K562 (cell line): ENCODE results near the gene EYA2. TPM values are rescaled to one million over a fixed set of nuclear protein-coding genes. Genes with fewer than 3 reads are reported as not detected.

Source experiments
- GABPA ChIP-seq: fragments of 200-800 bp; sonication (Bioruptor generic); conservative IDR thresholded peaks from 2 replicates; pipeline ENCODE4 v1.6.1; 2016; ENCODE audit warnings: low read depth, missing genetic modification characterization, missing compliant biosample characterization
- NR2C1 ChIP-seq, 2 experiments: fragments of 450-650 bp; IDR thresholded peaks; 2 replicates each; pipeline ENCODE4 v1.6.1; 2017; ENCODE audit warnings: mild to moderate bottlenecking in 2 of 2, antibody characterized with exemption in 1 of 2, inconsistent platforms in 1 of 2, missing compliant biosample characterization in 1 of 2, missing genetic modification characterization in 1 of 2
- NR2C2 ChIP-seq, 2 experiments: fragments of 200-800 bp in 1 of 2; sonication (Bioruptor generic) in 1 of 2; sonication (generic) in 1 of 2; formaldehyde crosslinking in 1 of 2; IDR thresholded peaks; 2 replicates each; pipeline versions ENCODE4 v1.6.1 to v1.8.0; 2016 to 2022; ENCODE audit warnings: mild to moderate bottlenecking in 1 of 2, missing compliant biosample characterization in 1 of 2, missing genetic modification characterization in 1 of 2, missing genetic modification reagents in 1 of 2
- polyA plus RNA-seq, 8 experiments: library from polyadenylated mRNA; depleted of rRNA in 4 of 8; stranded (reverse) in 5 of 8; unstranded in 3 of 8; fragments of >200 nt; fragmentation: Nextera tagmentation in 2 of 8; fragmentation: Illumina TruSeq in 1 of 8; extraction: Ambion mirVana in 2 of 8; extraction: Trizol in 1 of 8; gene quantifications; 2 replicates each; pipeline versions ENCODE4 v1.2.1 to v1.2.3, GENCODE V29; 2011 to 2014; ENCODE audit warnings: inconsistent platforms in 1 of 8, missing spikeins in 1 of 8
- total RNA-seq, 7 experiments: library from RNA; depleted of rRNA in 6 of 7; stranded (reverse); fragments of >200 nt in 6 of 7; fragmentation: Illumina TruSeq in 2 of 7; extraction: Trizol in 2 of 7; gene quantifications; 2 replicates each; pipeline versions ENCODE4 v1.2.1 to v1.2.3, GENCODE V29; 2011 to 2021; ENCODE audit warnings: low replicate concordance in 1 of 7
- TF ChIP-seq, protein P1 (sequence below): fragments of 450-650 bp; IDR thresholded peaks from 2 replicates; pipeline ENCODE4 v1.6.1; 2016; ENCODE audit warnings: mild to moderate bottlenecking, moderate library complexity

Gene EYA2
- total and polyA plus RNA-seq, 9 of the 15 experiments (the other 6 are each of a cell fraction or from before 2014, with no cell fraction given): 0.03 TPM; not detected in 8

DNA sequence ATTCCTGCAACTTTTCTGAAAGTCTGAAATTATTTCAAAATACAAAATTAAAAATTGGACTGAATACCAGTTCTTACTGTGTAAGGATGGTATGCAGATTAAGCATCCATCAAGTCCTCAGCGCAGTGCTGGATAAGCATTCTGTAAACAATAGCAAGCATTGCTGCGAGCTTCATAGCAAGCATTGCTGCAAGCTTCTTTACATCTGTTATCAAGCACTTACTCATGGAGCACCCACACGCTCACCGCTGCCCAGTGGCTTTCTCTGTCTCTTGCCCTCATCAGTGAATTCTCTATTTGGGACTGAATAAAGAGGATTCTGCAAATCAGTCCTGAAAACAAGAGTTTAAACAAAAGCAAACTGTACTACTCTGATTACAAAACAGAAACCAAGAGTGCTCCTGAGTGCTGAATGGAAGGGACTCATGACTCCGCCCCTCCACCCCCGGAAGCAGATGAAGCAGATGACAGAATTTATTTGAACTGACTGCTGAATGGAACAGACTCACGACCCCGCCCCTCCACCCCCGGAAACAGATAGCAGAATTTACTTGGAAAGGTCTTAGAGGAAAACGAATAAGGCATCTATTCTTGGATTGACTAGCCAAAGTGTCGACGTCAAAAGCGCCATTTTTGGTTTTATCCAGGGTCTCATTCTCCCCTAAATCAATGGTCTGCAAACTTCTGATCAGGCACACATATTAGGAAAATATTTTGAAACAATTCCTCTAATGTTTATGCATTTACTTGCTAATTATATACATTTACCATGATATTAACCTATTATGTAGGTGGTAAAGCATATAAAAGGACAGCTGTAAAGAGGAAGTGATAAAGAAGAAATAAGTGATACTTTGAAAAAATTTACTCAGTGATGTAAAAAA, 22.1 kb upstream of the EYA2 start (continued):
- TF ChIP-seq, protein P1, sequence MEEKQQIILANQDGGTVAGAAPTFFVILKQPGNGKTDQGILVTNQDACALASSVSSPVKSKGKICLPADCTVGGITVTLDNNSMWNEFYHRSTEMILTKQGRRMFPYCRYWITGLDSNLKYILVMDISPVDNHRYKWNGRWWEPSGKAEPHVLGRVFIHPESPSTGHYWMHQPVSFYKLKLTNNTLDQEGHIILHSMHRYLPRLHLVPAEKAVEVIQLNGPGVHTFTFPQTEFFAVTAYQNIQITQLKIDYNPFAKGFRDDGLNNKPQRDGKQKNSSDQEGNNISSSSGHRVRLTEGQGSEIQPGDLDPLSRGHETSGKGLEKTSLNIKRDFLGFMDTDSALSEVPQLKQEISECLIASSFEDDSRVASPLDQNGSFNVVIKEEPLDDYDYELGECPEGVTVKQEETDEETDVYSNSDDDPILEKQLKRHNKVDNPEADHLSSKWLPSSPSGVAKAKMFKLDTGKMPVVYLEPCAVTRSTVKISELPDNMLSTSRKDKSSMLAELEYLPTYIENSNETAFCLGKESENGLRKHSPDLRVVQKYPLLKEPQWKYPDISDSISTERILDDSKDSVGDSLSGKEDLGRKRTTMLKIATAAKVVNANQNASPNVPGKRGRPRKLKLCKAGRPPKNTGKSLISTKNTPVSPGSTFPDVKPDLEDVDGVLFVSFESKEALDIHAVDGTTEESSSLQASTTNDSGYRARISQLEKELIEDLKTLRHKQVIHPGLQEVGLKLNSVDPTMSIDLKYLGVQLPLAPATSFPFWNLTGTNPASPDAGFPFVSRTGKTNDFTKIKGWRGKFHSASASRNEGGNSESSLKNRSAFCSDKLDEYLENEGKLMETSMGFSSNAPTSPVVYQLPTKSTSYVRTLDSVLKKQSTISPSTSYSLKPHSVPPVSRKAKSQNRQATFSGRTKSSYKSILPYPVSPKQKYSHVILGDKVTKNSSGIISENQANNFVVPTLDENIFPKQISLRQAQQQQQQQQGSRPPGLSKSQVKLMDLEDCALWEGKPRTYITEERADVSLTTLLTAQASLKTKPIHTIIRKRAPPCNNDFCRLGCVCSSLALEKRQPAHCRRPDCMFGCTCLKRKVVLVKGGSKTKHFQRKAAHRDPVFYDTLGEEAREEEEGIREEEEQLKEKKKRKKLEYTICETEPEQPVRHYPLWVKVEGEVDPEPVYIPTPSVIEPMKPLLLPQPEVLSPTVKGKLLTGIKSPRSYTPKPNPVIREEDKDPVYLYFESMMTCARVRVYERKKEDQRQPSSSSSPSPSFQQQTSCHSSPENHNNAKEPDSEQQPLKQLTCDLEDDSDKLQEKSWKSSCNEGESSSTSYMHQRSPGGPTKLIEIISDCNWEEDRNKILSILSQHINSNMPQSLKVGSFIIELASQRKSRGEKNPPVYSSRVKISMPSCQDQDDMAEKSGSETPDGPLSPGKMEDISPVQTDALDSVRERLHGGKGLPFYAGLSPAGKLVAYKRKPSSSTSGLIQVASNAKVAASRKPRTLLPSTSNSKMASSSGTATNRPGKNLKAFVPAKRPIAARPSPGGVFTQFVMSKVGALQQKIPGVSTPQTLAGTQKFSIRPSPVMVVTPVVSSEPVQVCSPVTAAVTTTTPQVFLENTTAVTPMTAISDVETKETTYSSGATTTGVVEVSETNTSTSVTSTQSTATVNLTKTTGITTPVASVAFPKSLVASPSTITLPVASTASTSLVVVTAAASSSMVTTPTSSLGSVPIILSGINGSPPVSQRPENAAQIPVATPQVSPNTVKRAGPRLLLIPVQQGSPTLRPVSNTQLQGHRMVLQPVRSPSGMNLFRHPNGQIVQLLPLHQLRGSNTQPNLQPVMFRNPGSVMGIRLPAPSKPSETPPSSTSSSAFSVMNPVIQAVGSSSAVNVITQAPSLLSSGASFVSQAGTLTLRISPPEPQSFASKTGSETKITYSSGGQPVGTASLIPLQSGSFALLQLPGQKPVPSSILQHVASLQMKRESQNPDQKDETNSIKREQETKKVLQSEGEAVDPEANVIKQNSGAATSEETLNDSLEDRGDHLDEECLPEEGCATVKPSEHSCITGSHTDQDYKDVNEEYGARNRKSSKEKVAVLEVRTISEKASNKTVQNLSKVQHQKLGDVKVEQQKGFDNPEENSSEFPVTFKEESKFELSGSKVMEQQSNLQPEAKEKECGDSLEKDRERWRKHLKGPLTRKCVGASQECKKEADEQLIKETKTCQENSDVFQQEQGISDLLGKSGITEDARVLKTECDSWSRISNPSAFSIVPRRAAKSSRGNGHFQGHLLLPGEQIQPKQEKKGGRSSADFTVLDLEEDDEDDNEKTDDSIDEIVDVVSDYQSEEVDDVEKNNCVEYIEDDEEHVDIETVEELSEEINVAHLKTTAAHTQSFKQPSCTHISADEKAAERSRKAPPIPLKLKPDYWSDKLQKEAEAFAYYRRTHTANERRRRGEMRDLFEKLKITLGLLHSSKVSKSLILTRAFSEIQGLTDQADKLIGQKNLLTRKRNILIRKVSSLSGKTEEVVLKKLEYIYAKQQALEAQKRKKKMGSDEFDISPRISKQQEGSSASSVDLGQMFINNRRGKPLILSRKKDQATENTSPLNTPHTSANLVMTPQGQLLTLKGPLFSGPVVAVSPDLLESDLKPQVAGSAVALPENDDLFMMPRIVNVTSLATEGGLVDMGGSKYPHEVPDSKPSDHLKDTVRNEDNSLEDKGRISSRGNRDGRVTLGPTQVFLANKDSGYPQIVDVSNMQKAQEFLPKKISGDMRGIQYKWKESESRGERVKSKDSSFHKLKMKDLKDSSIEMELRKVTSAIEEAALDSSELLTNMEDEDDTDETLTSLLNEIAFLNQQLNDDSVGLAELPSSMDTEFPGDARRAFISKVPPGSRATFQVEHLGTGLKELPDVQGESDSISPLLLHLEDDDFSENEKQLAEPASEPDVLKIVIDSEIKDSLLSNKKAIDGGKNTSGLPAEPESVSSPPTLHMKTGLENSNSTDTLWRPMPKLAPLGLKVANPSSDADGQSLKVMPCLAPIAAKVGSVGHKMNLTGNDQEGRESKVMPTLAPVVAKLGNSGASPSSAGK: no peak
- TF ChIP-seq NR2C1 (IDR thresholded peaks at IDR 0.05): peak; percentile 92
- peak; percentile 92 for TF ChIP-seq NR2C1 (tag; IDR thresholded peaks at IDR 0.05)
- no peak for TF ChIP-seq NR2C2 (CRISPR knock-in tag; IDR thresholded peaks at IDR 0.05)
- TF ChIP-seq NR2C2 (tag; IDR thresholded peaks at IDR 0.05): peak; percentile 95
- TF ChIP-seq GABPA (tag): peak; percentile 83
- TF ChIP-seq, all 486 proteins: peak for 4
